Measurements from ENCODE around the gene ARHGAP24. TPM values are rescaled to one million over a fixed set of nuclear protein-coding genes. Genes with fewer than 3 reads are reported as not detected.

ARHGAP24 gene
- total and polyA plus RNA-seq, 4 donors = 1.8 to 15.2 (median 3.3) TPM

- no peak for TF ChIP-seq ATF3 (IDR thresholded peaks at IDR 0.05)
- TF ChIP-seq TAF1 (conservative IDR thresholded peaks at IDR 0.05) = no peak
- TF ChIP-seq, protein P1, sequence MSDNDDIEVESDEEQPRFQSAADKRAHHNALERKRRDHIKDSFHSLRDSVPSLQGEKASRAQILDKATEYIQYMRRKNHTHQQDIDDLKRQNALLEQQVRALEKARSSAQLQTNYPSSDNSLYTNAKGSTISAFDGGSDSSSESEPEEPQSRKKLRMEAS (IDR thresholded peaks at IDR 0.05) = no peak
- TF ChIP-seq JUND (IDR thresholded peaks at IDR 0.05) = no peak
- no peak for TF ChIP-seq RAD21 (IDR thresholded peaks at IDR 0.05)
- TF ChIP-seq FOXA2 (IDR thresholded peaks at IDR 0.05) = no peak
- TF ChIP-seq SP1 (IDR thresholded peaks at IDR 0.05) = no peak
Observed at GRCh38 chr4:85823295-85823694, 348.3 kb downstream of the ARHGAP24 start (continued).

- 92% methylated on average over 5 of the region's 5 CpGs for WGBS
- H3K27ac ChIP-seq (ENCODE audit: low read depth in 1 of 2, low read length in 2 of 2) = no peak overlapping the region
- H3K27me3 ChIP-seq (ENCODE audit: control insufficient read depth in 4 of 4, insufficient read depth in 4 of 4, low read length in 3 of 4) = no peaks in the 10 kb centered on the region
- H3K36me3 ChIP-seq (ENCODE audit: control insufficient read depth in 4 of 4, insufficient read depth in 3 of 4, low read depth in 1 of 4, low read length in 3 of 4) = no peaks in the 10 kb centered on the region
- DNase-seq (ENCODE audit: low spot score) = no peak
- no peak overlapping the region for H3K4me3 ChIP-seq (ENCODE audit: low read depth in 1 of 3, low read length in 3 of 3)
- H3K9ac ChIP-seq (ENCODE audit: low read depth in 1 of 2, low read length in 2 of 2) = no peak overlapping the region
- no peaks in the 10 kb centered on the region for H3K9me3 ChIP-seq (ENCODE audit: control insufficient read depth in 4 of 4, low read length in 3 of 4)
- peaks cover 7 to 25% (median 17%) of the 10 kb centered on the region in 4 donors for H3K4me1 ChIP-seq (ENCODE audit: control insufficient read depth in 4 of 4, insufficient read depth in 4 of 4, low read length in 3 of 4)
- TF ChIP-seq ATF3 (IDR thresholded peaks at IDR 0.05) (no peak), TAF1 (conservative IDR thresholded peaks at IDR 0.05) (no peak), RAD21 (IDR thresholded peaks at IDR 0.05) (no peak)
Observed at GRCh38 chr4:85824166-85824945, 349.4 kb downstream of the ARHGAP24 start.

GRCh38 chr4:85826060-85826678 is 351.2 kb downstream of the ARHGAP24 start:
- Histone ChIP-seq H3K9ac (ENCODE audit: low read depth in 1 of 2, low read length in 2 of 2) (no peak overlapping the region), H3K27me3 (ENCODE audit: control insufficient read depth in 4 of 4, insufficient read depth in 4 of 4, low read length in 3 of 4) (no peaks in the 10 kb centered on the region), H3K36me3 (ENCODE audit: control insufficient read depth in 4 of 4, insufficient read depth in 3 of 4, low read depth in 1 of 4, low read length in 3 of 4) (no peaks in the 10 kb centered on the region), H3K4me1 (ENCODE audit: control insufficient read depth in 4 of 4, insufficient read depth in 4 of 4, low read length in 3 of 4) (peaks cover 7 to 25% (median 17%) of the 10 kb centered on the region in 4 donors), H3K27ac (ENCODE audit: low read depth in 1 of 2, low read length in 2 of 2) (peak overlapping the region in 1 of 2 donors; percentile 46), H3K4me3 (ENCODE audit: low read depth in 1 of 3, low read length in 3 of 3) (no peak overlapping the region), H3K9me3 (ENCODE audit: control insufficient read depth in 4 of 4, low read length in 3 of 4) (no peaks in the 10 kb centered on the region)
- TF ChIP-seq GABPA (IDR thresholded peaks at IDR 0.05 in 1 of 2, conservative IDR thresholded peaks at IDR 0.05 in 1 of 2) (no peak), HNF4A (conservative IDR thresholded peaks at IDR 0.05) (peak; percentile 36 to 42), SP1 (IDR thresholded peaks at IDR 0.05) (peak; percentile 55), ATF3 (IDR thresholded peaks at IDR 0.05) (no peak), YY1 (IDR thresholded peaks at IDR 0.05) (no peak), HNF4G (IDR thresholded peaks at IDR 0.05) (no peak), EGR1 (IDR thresholded peaks at IDR 0.05; ENCODE audit: low read depth in 2 of 2) (no peak), FOXA1 (IDR thresholded peaks at IDR 0.05) (no peak), TAF1 (conservative IDR thresholded peaks at IDR 0.05) (no peak), RXRA (IDR thresholded peaks at IDR 0.05) (peak in 1 of 2 donors; percentile 60), RAD21 (IDR thresholded peaks at IDR 0.05) (peak; percentile 80 to 82), JUND (IDR thresholded peaks at IDR 0.05) (no peak), NR2F2 (IDR thresholded peaks at IDR 0.05) (peak; percentile 67), FOXA2 (IDR thresholded peaks at IDR 0.05) (peak; percentile 34)
- TF ChIP-seq, protein P2, sequence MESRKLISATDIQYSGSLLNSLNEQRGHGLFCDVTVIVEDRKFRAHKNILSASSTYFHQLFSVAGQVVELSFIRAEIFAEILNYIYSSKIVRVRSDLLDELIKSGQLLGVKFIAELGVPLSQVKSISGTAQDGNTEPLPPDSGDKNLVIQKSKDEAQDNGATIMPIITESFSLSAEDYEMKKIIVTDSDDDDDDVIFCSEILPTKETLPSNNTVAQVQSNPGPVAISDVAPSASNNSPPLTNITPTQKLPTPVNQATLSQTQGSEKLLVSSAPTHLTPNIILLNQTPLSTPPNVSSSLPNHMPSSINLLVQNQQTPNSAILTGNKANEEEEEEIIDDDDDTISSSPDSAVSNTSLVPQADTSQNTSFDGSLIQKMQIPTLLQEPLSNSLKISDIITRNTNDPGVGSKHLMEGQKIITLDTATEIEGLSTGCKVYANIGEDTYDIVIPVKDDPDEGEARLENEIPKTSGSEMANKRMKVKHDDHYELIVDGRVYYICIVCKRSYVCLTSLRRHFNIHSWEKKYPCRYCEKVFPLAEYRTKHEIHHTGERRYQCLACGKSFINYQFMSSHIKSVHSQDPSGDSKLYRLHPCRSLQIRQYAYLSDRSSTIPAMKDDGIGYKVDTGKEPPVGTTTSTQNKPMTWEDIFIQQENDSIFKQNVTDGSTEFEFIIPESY (IDR thresholded peaks at IDR 0.05) = no peak
- TF ChIP-seq, protein P3, sequence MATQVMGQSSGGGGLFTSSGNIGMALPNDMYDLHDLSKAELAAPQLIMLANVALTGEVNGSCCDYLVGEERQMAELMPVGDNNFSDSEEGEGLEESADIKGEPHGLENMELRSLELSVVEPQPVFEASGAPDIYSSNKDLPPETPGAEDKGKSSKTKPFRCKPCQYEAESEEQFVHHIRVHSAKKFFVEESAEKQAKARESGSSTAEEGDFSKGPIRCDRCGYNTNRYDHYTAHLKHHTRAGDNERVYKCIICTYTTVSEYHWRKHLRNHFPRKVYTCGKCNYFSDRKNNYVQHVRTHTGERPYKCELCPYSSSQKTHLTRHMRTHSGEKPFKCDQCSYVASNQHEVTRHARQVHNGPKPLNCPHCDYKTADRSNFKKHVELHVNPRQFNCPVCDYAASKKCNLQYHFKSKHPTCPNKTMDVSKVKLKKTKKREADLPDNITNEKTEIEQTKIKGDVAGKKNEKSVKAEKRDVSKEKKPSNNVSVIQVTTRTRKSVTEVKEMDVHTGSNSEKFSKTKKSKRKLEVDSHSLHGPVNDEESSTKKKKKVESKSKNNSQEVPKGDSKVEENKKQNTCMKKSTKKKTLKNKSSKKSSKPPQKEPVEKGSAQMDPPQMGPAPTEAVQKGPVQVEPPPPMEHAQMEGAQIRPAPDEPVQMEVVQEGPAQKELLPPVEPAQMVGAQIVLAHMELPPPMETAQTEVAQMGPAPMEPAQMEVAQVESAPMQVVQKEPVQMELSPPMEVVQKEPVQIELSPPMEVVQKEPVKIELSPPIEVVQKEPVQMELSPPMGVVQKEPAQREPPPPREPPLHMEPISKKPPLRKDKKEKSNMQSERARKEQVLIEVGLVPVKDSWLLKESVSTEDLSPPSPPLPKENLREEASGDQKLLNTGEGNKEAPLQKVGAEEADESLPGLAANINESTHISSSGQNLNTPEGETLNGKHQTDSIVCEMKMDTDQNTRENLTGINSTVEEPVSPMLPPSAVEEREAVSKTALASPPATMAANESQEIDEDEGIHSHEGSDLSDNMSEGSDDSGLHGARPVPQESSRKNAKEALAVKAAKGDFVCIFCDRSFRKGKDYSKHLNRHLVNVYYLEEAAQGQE (IDR thresholded peaks at IDR 0.05) = no peak
- TF ChIP-seq, protein P1 (IDR thresholded peaks at IDR 0.05) = no peak
- TF ChIP-seq, protein P4, sequence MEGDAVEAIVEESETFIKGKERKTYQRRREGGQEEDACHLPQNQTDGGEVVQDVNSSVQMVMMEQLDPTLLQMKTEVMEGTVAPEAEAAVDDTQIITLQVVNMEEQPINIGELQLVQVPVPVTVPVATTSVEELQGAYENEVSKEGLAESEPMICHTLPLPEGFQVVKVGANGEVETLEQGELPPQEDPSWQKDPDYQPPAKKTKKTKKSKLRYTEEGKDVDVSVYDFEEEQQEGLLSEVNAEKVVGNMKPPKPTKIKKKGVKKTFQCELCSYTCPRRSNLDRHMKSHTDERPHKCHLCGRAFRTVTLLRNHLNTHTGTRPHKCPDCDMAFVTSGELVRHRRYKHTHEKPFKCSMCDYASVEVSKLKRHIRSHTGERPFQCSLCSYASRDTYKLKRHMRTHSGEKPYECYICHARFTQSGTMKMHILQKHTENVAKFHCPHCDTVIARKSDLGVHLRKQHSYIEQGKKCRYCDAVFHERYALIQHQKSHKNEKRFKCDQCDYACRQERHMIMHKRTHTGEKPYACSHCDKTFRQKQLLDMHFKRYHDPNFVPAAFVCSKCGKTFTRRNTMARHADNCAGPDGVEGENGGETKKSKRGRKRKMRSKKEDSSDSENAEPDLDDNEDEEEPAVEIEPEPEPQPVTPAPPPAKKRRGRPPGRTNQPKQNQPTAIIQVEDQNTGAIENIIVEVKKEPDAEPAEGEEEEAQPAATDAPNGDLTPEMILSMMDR (IDR thresholded peaks at IDR 0.05; ENCODE audit: low read depth, low read length, missing input control) = peak; percentile 37
- DNase-seq (ENCODE audit: low spot score) = no peak
- 13% methylated on average over 7 of the region's 7 CpGs for WGBS

Measured in liver (tissue), 9 donors.